SJCRH30 (cell line): ENCODE results near the gene MRPL2. TPM values are rescaled to one million over a fixed set of nuclear protein-coding genes. Genes with fewer than 3 reads are reported as not detected.
"Not testable (repeated sequence)": the region's sequence is repeated elsewhere in the genome, so short reads cannot be mapped to it uniquely, and the experiment has no call there.

Experiments
- DNase-seq, 2 experiments: peaks; one replicate each; pipeline ENCODE4 v3.0.0-alpha.2; 2015 to 2020
- H3K27ac ChIP-seq: fragments of 250-450 bp; sonication (Bioruptor Pico); 2 replicates; pipeline ENCODE4 v1.5.1; 2020; ENCODE audit warnings: mild to moderate bottlenecking, moderate library complexity
- H3K27me3 ChIP-seq: fragments of 250-450 bp; sonication (Bioruptor Pico); 2 replicates; pipeline ENCODE4 v1.5.1; 2020; ENCODE audit warnings: mild to moderate bottlenecking, moderate library complexity
- H3K36me3 ChIP-seq: fragments of 250-450 bp; sonication (Bioruptor Pico); 2 replicates; pipeline ENCODE4 v1.5.1; 2020; ENCODE audit warnings: mild to moderate bottlenecking, moderate library complexity
- H3K4me1 ChIP-seq: fragments of 250-450 bp; sonication (Bioruptor Pico); 2 replicates; pipeline ENCODE4 v1.5.1; 2020; ENCODE audit warnings: mild to moderate bottlenecking, moderate library complexity
- H3K4me3 ChIP-seq: fragments of 250-450 bp; sonication (Bioruptor Pico); 2 replicates; pipeline ENCODE4 v1.5.1; 2020; ENCODE audit warnings: mild to moderate bottlenecking, moderate library complexity
- H3K9me3 ChIP-seq: fragments of 250-450 bp; sonication (Bioruptor Pico); replicated peaks from 2 replicates; pipeline ENCODE4 v1.5.1; 2020; ENCODE audit warnings: mild to moderate bottlenecking, moderate library complexity
- total RNA-seq: library from RNA; depleted of rRNA; stranded (reverse); fragments of >200 nt; shearing (Covaris generic); gene quantifications from 2 replicates; pipeline ENCODE4 v1.2.3, GENCODE V29; 2014

MRPL2 gene
- total RNA-seq, 1 experiment from 2014 or later: 26.2 TPM

DNA sequence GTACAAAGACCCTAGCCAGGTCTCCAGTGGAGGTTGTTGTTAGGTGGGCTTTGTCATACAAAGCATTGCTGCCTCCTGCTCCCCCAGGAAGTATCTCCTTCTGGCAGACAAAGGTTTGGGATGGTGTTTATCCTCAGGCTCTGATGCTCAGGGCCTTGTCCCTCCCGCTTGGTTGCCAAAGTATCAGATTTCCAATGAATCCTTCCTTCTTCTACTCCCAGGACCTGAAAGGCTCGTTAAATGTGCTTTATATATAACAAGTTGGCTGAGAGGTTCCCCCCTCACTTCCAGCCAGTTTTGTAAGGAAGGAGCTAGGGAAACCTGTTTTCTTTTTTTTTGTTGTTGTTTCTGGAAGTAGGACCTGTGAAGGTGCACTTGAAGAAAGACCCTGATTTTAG is 31.3 kb upstream of the MRPL2 start:
- Histone ChIP-seq H3K4me3 (no peak overlapping the region), H3K4me1 (peaks cover 27% of the 10 kb centered on the region), H3K27ac (no peak overlapping the region), H3K9me3 (no peaks in the 10 kb centered on the region), H3K36me3 (no peaks in the 10 kb centered on the region), H3K27me3 (no peaks in the 10 kb centered on the region)
- DNase-seq: peak in 1 of 2 experiments; percentile 35

DNA sequence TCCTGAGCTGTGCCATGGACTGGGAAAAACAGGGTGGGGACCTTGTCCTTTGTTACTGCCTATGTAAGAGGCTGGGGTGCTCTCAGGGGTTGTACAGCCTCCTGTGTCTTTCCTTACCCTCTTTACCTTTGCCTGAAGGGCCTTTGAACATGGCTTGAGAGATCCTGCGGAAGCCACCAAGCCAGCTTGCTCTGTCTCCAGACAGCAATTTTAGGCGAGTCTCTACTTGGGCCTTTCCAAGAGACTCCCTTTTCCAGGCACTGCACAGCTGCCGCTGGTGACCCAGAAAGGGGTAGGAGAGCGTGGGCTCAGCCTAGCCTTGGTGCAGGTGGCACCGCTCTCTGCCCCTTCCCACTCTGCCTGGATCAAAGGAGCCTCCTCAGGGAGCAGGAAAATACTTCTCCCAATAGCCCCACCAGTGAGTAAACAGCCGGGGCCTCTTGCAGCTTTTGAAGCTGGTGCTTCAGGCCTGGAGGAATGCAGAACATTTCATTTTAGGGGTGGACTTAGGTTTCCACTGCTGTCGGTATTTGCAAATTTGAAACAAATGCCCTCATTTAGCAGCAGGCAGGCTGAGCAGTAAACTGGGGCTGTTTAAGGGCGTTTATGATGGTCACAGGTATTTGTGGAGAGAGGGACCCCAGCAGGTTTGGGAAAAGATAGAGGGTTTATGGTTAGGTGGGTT is 30.8 kb upstream of the MRPL2 start:
- peak in 1 of 2 experiments; percentile 10 for DNase-seq
- Histone ChIP-seq H3K27ac (no peak overlapping the region), H3K36me3 (no peaks in the 10 kb centered on the region), H3K27me3 (no peaks in the 10 kb centered on the region), H3K9me3 (no peaks in the 10 kb centered on the region), H3K4me3 (no peak overlapping the region), H3K4me1 (peaks cover 25% of the 10 kb centered on the region)

DNA sequence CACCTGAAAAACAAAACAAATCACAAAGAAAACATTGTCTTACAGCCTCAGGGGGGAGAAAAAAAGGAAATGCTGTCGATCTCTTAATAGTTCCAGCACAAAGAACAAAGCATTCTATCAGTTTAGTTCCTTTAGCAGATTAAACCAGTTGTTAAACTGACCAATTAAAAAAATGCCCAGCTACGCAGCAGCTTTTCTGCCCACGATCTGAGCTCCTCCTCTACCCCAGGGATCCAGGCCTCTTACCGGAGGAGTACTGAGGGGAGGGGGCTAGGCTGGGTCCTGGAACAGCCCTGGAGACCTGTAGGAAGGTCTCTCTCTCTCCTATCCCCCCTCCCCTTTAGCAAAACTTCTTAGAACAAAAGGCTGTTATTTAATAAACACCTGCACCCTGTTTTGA is 30.2 kb upstream of the MRPL2 start:
- no peaks in the 10 kb centered on the region for H3K9me3 ChIP-seq
- DNase-seq: peak in 1 of 2 experiments; percentile 5
- H3K27ac ChIP-seq: no peak overlapping the region
- H3K4me1 ChIP-seq: peaks cover 25% of the 10 kb centered on the region
- no peaks in the 10 kb centered on the region for H3K27me3 ChIP-seq
- H3K4me3 ChIP-seq: no peak overlapping the region
- no peaks in the 10 kb centered on the region for H3K36me3 ChIP-seq

DNA sequence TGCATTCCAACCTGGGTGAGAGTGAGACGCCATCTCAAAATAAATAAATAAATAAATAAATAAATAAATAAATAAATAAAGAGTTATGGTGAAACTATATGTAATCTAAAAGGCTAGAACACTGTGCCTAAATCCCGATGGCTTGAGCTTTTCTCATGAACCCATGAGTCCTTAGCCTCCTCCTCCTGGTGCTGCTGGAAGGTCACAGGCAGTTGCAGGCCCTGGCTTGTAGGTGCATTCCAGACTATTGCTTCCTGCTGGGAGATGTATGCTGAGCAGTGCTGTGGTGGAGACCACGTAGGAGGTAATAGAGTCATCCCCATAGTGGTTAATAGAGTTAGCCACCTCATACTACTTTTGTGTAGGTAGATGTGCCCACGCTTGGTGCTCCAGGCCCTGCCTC is 29.4 kb upstream of the MRPL2 start:
- H3K27ac ChIP-seq: no peak overlapping the region
- no peaks in the 10 kb centered on the region for H3K36me3 ChIP-seq
- DNase-seq: no peak
- H3K27me3 ChIP-seq: no peaks in the 10 kb centered on the region
- no peak overlapping the region for H3K4me3 ChIP-seq
- peaks cover 25% of the 10 kb centered on the region for H3K4me1 ChIP-seq
- H3K9me3 ChIP-seq: no peaks in the 10 kb centered on the region

DNA sequence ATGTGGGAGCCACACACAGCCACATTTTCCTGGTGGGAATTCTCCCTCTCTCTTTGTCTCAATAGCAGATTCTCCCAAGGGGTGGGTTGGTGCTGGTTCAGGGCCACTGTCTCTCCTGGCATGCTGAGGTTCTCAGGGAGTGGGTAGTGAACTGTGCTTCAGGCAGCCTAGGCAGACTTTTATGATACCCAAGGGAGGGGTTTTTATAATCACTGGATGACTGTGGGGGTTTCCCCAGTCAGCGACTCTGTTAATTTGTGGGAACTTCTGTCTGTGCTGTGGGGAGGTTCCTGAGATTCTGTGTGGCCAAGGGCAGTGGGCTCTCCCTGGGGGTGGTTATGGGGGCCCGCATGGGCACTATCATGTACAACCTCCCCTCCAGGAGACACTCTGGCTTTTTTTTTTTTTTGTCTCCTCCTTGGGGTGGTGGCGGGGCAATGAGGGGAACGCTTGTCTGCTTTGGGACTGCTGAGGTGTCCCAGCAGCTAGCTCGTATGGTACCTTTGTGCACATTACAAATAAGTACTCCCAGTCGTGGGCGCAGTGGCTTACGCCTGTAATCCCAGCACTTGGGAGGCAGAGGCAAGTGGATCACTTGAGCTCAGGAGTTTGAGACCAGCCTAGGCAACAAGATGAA is 26.9 kb upstream of the MRPL2 start:
- H3K27me3 ChIP-seq: no peaks in the 10 kb centered on the region
- DNase-seq: no peak
- no peaks in the 10 kb centered on the region for H3K36me3 ChIP-seq
- peaks cover 19% of the 10 kb centered on the region for H3K4me1 ChIP-seq
- no peak overlapping the region for H3K4me3 ChIP-seq
- no peak overlapping the region for H3K27ac ChIP-seq
- no peaks in the 10 kb centered on the region for H3K9me3 ChIP-seq

DNA sequence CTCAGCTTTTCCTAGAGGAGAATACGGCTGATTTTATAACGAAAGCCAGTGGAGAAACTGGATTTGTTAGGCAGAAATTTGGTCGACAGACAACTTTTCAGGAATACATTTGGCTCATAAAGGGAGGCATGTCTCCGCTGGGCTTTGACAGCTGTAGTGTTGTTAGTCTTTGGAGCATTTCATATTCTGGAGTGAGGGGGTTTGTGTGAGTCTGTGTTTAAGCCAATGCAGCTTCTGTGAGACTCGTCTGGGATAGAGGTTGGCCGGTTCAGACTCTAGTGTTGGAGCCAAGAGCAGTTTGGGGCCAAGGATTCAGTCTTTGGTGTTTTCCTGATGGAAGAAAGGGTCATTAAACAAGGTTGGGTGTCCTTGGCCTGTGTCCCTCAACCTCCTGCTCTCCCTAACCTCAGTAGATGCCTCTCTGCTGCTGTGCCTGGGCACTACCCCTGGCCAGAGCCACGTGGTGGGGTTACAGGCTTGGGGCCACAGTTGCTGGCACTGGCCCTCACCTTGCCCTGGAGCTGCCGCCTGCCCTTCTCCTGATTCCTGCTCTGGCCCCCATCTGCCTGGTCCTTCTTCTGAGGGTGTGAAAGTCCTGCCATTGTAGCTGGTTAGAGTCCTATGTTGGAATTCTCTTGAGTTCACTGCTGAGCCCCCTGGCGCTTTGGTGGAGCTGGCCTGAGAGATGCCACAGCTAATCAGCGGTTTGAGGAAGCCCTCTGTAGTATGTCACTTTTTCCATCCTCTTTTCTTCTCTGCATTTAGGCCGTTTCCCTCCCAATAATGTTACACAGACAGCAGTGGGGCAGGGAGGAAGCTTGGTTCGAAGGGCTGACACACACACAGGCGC is 23.8 kb upstream of the MRPL2 start:
- Histone ChIP-seq H3K27ac (no peak overlapping the region), H3K4me1 (no peaks in the 10 kb centered on the region), H3K4me3 (no peak overlapping the region), H3K27me3 (no peaks in the 10 kb centered on the region), H3K9me3 (no peaks in the 10 kb centered on the region), H3K36me3 (no peaks in the 10 kb centered on the region)
- no peak for DNase-seq

DNA sequence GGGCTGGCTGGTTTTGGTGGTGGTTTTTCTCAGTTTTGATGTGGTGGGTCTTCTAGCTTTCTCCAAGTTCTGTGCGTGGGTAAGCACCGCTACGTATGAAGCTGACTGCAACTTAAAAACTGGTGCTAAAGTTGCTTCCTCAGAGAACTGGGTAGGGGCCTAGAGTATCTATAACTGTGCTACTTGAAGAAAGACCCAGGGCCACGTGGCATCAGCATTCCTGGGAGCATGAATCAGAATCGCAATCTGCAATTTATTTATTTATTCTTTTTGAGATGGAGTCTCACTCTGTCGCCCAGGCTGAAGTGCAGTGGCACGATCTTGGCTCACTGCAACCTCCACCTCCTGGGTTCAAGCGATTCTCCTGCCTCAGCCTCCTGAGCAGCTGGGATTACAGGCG is 22.7 kb upstream of the MRPL2 start:
- H3K27ac ChIP-seq, DNase-seq, H3K36me3 ChIP-seq, H3K9me3 ChIP-seq, H3K4me1 ChIP-seq, H3K4me3 ChIP-seq, H3K27me3 ChIP-seq: not testable (repeated sequence)

DNA sequence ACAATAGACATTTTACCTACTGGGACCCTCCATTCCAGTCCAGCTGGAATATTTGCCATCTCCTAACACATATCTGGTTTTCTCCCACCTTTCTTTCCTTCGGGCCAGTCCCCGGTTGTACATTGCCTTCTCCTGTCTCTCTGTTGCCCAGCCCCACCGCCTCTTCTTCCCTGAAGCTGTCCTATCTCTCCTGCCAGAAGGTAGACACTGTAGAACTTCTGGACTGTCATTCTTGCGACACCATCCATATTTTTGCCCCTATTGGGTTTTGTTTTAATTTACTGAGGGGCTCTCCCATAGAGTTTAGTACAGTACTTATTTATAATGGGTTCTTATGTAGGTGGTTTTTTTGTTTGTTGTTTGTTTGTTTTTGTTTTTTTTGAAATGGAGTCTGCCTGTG is 21.8 kb upstream of the MRPL2 start:
- H3K36me3 ChIP-seq: no peaks in the 10 kb centered on the region
- no peak overlapping the region for H3K27ac ChIP-seq
- no peaks in the 10 kb centered on the region for H3K9me3 ChIP-seq
- H3K27me3 ChIP-seq: no peaks in the 10 kb centered on the region
- H3K4me1 ChIP-seq: no peaks in the 10 kb centered on the region
- DNase-seq: no peak
- H3K4me3 ChIP-seq: no peak overlapping the region

DNA sequence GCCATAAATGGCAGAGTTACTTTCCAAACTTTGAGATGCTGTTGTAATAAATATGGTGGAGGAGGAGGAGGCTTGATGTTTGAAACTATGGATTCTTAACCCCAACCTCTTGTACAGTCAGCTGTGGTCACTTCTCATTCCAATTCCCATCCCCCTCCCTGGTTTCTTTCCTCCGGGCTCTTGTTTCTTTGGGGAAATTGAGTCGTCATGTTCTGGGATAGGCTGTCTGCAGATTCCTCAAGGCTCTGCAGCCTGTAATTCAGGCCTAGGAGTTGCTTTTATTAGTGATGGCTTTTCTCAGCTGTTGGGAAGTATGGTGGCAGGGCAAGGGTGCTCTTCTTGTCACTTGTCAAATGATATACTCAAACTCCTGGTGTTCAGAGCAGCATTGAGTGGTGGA is 19.5 kb upstream of the MRPL2 start:
- Histone ChIP-seq H3K27me3 (no peaks in the 10 kb centered on the region), H3K9me3 (no peaks in the 10 kb centered on the region), H3K27ac (no peak overlapping the region), H3K36me3 (no peaks in the 10 kb centered on the region), H3K4me3 (no peak overlapping the region), H3K4me1 (peaks cover 5% of the 10 kb centered on the region; the same call in 1 of the 2 replicates)
- DNase-seq: no peak

DNA sequence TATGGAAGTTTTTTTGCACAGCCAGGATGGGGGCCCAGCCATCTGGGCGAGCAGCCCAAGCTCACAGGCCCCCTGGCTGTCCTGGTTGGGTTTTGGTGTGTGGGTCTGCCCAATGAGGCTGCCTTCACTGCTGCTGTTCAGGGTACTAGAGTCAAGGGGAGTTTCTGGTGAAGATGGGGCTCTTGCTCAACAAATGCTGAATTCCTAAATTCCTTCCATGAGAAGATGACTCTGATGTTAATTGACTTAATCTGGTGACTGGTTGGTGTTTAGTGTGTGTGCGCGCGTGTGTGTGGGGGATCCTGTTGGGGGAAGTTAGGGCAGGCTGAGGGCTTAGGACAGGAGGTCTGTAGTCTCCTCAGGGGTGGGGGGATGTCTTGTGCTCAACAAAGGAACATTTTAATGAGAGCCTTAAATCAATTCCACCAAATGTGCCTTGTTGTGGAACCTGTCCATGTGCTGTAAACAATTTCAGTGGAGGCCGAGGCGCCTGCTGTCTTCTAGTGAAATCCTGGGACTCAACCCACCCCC is 18.8 kb upstream of the MRPL2 start:
- Histone ChIP-seq H3K4me3 (no peak overlapping the region), H3K9me3 (no peaks in the 10 kb centered on the region), H3K27me3 (no peaks in the 10 kb centered on the region), H3K4me1 (peaks cover 5% of the 10 kb centered on the region; the same call in 1 of the 2 replicates), H3K36me3 (no peaks in the 10 kb centered on the region), H3K27ac (no peak overlapping the region)
- DNase-seq: no peak

DNA sequence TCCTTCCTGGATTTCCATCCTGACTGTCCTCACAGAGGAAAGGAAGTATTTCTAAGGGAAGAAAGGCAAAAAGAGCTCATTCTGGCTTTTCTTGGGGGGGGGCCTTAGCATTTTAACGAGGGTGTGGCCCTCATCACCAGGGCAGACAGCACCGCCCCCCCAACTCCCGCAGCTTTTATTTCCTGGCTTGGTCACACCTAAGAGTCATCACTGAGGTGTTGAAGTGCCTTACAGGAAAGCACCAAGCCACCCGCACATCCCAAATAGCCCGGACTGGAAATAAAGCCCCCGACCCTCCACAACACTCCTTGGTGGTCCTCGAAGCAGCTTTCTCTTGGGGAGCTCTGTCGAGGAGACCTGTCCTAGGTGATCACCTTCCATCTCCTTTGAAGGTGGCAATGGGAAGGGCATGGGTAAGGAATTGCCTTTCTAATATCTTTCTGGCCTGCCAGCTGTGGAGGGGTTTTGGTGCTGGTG is 18.1 kb upstream of the MRPL2 start:
- no peaks in the 10 kb centered on the region for H3K27me3 ChIP-seq
- H3K4me1 ChIP-seq: peaks cover 5% of the 10 kb centered on the region; the same call in 1 of the 2 replicates
- no peaks in the 10 kb centered on the region for H3K9me3 ChIP-seq
- no peaks in the 10 kb centered on the region for H3K36me3 ChIP-seq
- no peak overlapping the region for H3K27ac ChIP-seq
- H3K4me3 ChIP-seq: peak overlapping the region; percentile 90
- DNase-seq: no peak

DNA sequence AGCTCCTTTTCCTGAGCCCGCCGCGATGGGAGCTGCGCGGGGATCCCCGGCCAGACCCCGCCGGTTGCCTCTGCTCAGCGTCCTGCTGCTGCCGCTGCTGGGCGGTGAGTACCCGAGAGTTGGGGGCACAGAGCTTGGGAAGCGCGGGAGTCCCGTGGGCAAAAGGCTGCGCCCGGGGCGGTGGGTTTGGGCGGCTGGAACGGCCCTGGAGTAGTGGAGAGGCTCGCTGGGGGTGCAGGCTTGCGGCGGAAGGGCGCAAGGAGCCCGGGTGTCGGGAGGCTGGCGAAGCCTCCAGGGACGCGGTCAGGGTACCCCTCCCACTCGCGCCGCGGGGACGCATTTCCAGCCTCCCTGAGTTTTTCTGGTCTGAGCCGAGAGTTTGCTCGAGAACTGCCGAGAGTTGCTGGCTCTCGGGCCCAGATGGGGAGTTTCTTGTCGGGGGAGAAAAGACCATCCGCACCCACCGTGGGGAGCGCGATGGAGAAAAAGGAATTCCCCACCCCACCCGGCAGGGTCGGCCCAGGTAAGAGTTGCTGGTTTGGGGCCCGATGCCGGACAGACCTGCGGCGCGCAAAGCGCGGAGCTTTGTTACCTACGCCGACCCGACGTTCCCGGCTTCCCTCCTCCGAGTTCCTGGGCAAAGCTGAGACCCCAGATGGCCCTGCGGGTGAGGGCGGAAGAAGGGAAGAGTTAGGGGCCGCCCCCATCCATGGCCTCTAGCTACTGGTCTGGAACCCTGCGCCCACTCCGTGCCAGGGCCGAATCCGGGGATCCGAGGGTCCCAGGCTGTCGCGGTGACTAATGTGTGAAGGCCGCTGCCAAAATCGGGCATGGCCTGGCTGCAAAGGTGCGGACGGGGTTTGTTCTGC is 17.5 kb upstream of the MRPL2 start:
- Histone ChIP-seq H3K27ac (peak overlapping the region; percentile 55), H3K9me3 (no peaks in the 10 kb centered on the region), H3K27me3 (no peaks in the 10 kb centered on the region), H3K4me1 (peaks cover 5% of the 10 kb centered on the region; the same call in 1 of the 2 replicates), H3K4me3 (peak overlapping the region; percentile 90), H3K36me3 (no peaks in the 10 kb centered on the region)
- DNase-seq: peak; percentile 63 to 67

DNA sequence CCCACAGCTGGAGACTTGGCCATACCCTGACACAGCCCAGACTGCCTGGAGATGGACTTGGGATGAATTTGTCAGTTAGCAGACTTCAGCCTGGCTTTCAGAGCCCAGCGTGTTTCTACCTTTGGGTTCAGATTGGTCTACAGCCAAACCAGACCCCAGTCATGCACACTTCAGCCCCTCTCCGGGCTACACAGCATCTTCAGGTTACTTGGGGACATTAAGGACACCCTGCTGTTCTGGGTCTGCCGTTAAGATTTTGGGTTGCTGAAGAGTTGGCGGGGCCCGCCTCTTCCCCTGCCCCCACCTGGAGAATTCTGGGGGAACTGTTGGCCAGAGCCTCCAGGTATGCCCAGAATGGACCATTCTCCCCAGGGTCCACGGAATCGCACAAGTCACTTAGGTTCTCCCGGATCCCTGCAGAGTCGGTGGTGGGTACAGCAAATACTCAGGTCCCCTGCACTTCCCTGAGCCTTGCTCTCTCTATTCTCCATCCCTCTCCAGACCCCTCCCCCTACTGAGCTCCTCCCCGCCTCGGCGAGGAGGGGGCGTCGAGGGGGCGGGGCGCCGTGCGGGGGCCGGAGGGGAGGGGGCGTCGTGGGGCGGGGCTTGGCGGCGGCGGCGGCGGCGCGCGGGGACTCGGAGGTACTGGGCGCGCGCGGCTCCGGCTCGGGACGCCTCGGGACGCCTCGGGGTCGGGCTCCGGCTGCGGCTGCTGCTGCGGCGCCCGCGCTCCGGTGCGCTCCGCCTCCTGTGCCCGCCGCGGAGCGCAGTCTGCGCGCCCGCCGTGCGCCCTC is 16.6 kb upstream of the MRPL2 start, which contains the start of gene PTK7:
Gene PTK7 (plus strand): TSS at position 645 of the 794 bp plus-strand sequence. CDS start 175 bp downstream, outside the sequence.
- peaks cover 5% of the 10 kb centered on the region; the same call in 1 of the 2 replicates for H3K4me1 ChIP-seq
- H3K4me3 ChIP-seq: peak within 1 kb of the TSS; percentile 90
- DNase-seq: peak; percentile 80
- peak within 1 kb of the TSS; percentile 55 for H3K27ac ChIP-seq
- no peaks in the 10 kb centered on the region for H3K9me3 ChIP-seq
- H3K27me3 ChIP-seq: no peaks in the 10 kb centered on the region
- H3K36me3 ChIP-seq: no peaks in the 10 kb centered on the region
